CD4-positive, CD25-positive, alpha-beta regulatory T cell (primary cell): Measurements from ENCODE around the gene DHRS7C. TPM values are rescaled to one million over a fixed set of nuclear protein-coding genes. Genes with fewer than 3 reads are reported as not detected.
"Not testable (repeated sequence)": the region's sequence is repeated elsewhere in the genome, so short reads cannot be mapped to it uniquely, and the experiment has no call there.

Experiments used
- ATAC-seq, 2 donors: fragments of 150-1000 bp; cut with Tn5 transposase; one replicate each; pipeline ENCODE4 v1.10.0; 2021; ENCODE audit warnings: low read depth in 2 of 2, moderate number of reproducible peaks in 2 of 2, moderate library complexity in 1 of 2
- DNase-seq, 3 donors: peaks; one replicate each; pipeline versions ENCODE4 v3.0.0 to v3.0.0-alpha.2; 2012 to 2022; ENCODE audit warnings: mixed read lengths in 1 of 3
- H3K27ac ChIP-seq: one replicate; pipeline ENCODE4 v1.7.0; 2013; ENCODE audit warnings: mild to moderate bottlenecking, low read length; ENCODE audit not compliant: insufficient read depth, poor library complexity, severe bottlenecking
- H3K27me3 ChIP-seq: one replicate; pipeline ENCODE4 v1.7.0; 2013; ENCODE audit warnings: low read length; ENCODE audit not compliant: control insufficient read depth, insufficient read depth
- H3K36me3 ChIP-seq: one replicate; pipeline ENCODE4 v1.7.0; 2013; ENCODE audit warnings: mild to moderate bottlenecking, low read length, moderate library complexity; ENCODE audit not compliant: control insufficient read depth, insufficient read depth
- H3K4me1 ChIP-seq: 2 replicates; pipeline ENCODE4 v1.7.0; 2013; ENCODE audit warnings: mild to moderate bottlenecking, low read length; ENCODE audit not compliant: insufficient read depth, control insufficient read depth, poor library complexity, severe bottlenecking
- H3K4me3 ChIP-seq: one replicate; pipeline ENCODE4 v1.7.0; 2013; ENCODE audit warnings: low read depth, mild to moderate bottlenecking, low read length, moderate library complexity
- H3K9me3 ChIP-seq, 2 experiments: 1 replicate in 1 of 2; 2 replicates in 1 of 2; pipeline ENCODE4 v1.7.0; 2013; ENCODE audit warnings: low read length in 2 of 2, mild to moderate bottlenecking in 1 of 2, moderate library complexity in 1 of 2; ENCODE audit not compliant: control insufficient read depth in 2 of 2
- H3K27ac Mint-ChIP-seq, 3 donors: one replicate each; pipeline ENCODE4 v1.8.0; 2020 to 2022; ENCODE audit warnings: mild to moderate bottlenecking in 3 of 3, mixed read lengths in 3 of 3, moderate library complexity in 2 of 3
- H3K27me3 Mint-ChIP-seq: one replicate; pipeline ENCODE4 v1.8.0; 2022; ENCODE audit warnings: mild to moderate bottlenecking, mixed read lengths
- H3K36me3 Mint-ChIP-seq: one replicate; pipeline ENCODE4 v1.8.0; 2020; ENCODE audit warnings: mixed read lengths
- H3K4me1 Mint-ChIP-seq, 4 donors: one replicate each; pipeline ENCODE4 v1.8.0; 2020 to 2022; ENCODE audit warnings: mixed read lengths in 4 of 4, mild to moderate bottlenecking in 1 of 4
- H3K4me3 Mint-ChIP-seq, 4 donors: one replicate each; pipeline ENCODE4 v1.8.0; 2020 to 2022; ENCODE audit warnings: mild to moderate bottlenecking in 4 of 4, mixed read lengths in 4 of 4, moderate library complexity in 3 of 4
- H3K9me3 Mint-ChIP-seq, 7 donors: one replicate each; pipeline ENCODE4 v1.8.0; 2020 to 2022; ENCODE audit warnings: mixed read lengths in 7 of 7, mild to moderate bottlenecking in 3 of 7, moderate library complexity in 2 of 7
- polyA plus RNA-seq, 4 donors: library from polyadenylated mRNA; unstranded; fragments of 300-500 nt; fragmentation: Illumina TruSeq; gene quantifications; one replicate each; pipeline ENCODE4 v1.2.3, GENCODE V29; 2021
- total RNA-seq: library from RNA; stranded (reverse); gene quantifications from one replicate; pipeline ENCODE4 v1.2.3, GENCODE V29; 2022

DHRS7C gene
- total and polyA plus RNA-seq, 5 donors from 2014 or later = not detected

DNA sequence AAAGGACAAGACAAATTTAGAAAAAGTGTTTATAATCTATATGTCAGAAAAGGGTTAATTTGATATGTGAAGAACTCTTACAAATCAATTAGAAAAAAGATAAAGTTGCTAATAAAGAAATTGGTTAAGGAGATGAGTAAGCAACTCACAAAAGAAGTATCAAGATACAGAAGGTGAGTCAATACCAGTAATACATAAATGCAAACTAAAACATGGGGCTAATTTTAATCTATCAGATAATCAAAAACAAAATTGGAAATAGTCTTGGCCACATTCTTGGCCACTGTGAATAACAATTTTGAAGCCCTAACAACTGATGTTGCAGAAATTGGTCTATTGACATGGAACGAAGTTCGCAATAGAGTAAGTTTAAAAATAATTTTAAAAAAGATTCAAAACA lies 6.8 kb downstream of the DHRS7C start:
- Histone ChIP-seq H3K36me3 (no peaks in the 10 kb centered on the region), H3K9me3 (no peaks in the 10 kb centered on the region), H3K27me3 (no peaks in the 10 kb centered on the region), H3K4me3 (no peak overlapping the region), H3K4me1 (no peaks in the 10 kb centered on the region), H3K27ac (no peak overlapping the region)
- no peaks in the 10 kb centered on the region for H3K36me3 Mint-ChIP-seq
- ATAC-seq (no peak), DNase-seq (no peak)
- H3K27me3 Mint-ChIP-seq = no peaks in the 10 kb centered on the region
- no peak overlapping the region for H3K4me3 Mint-ChIP-seq
- H3K4me1 Mint-ChIP-seq = no peaks in the 10 kb centered on the region
- peaks cover 0 to 2% (median 0%) of the 10 kb centered on the region in 7 donors for H3K9me3 Mint-ChIP-seq
- H3K27ac Mint-ChIP-seq = no peak overlapping the region

- not testable (repeated sequence) for ATAC-seq, H3K4me1 Mint-ChIP-seq, H3K27me3 ChIP-seq, H3K4me3 Mint-ChIP-seq, DNase-seq, H3K4me3 ChIP-seq, H3K27ac Mint-ChIP-seq, H3K36me3 ChIP-seq, H3K27ac ChIP-seq, H3K36me3 Mint-ChIP-seq, H3K4me1 ChIP-seq, H3K27me3 Mint-ChIP-seq, H3K9me3 ChIP-seq, H3K9me3 Mint-ChIP-seq
These were observed 7.9 kb downstream of the DHRS7C start for GRCh38 chr17:9783465-9783864.

DNA sequence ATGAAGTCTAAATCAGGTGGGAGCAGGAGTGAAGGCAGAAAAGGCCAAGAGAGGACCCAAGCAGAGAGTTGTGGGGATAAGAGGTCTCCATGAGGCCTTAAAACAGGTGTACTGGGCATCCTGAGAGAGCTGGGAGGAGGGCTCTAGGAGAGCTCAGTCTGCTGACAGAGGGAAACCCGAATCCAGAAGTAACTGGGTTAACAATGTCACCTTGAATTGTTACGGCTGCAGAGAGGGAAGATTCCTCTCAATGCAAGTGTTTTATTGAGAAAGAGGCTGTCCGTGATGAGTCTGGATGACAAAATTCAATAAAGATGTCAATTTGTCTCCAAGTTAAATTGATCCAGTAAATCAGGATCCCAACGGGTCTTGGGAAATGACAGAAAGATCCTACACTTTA lies 8.3 kb downstream of the DHRS7C start:
- H3K9me3 Mint-ChIP-seq = peaks cover 0 to 2% (median 0%) of the 10 kb centered on the region in 7 donors
- H3K4me3 Mint-ChIP-seq = no peak overlapping the region
- H3K27ac Mint-ChIP-seq = no peak overlapping the region

DNA sequence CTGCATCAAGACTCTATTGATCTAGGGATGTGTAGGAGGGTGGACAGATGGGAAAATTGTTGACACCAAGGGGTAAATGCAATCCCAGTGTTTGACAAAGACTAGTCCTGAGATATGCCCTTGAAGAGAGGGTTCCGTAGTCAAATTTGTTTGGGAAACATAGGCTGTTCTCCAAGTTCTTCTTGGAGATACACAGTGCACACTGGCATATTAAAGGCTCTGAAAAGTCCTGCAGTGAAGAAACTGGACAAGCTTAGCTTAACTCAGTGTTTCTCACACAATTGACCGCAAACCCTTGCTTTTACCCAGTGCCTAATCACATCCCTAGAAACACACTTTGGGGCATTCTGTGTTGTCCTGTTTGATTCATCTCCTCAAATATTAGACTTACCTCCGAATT lies 10.8 kb downstream of the DHRS7C start:
- Mint-ChIP-seq H3K9me3 (peaks cover 0 to 2% (median 0%) of the 10 kb centered on the region in 7 donors), H3K4me1 (no peaks in the 10 kb centered on the region), H3K4me3 (no peak overlapping the region), H3K27me3 (peaks cover 4% of the 10 kb centered on the region), H3K27ac (no peak overlapping the region), H3K36me3 (no peaks in the 10 kb centered on the region)
- Histone ChIP-seq H3K36me3 (no peaks in the 10 kb centered on the region), H3K27me3 (no peaks in the 10 kb centered on the region), H3K4me1 (no peaks in the 10 kb centered on the region), H3K9me3 (no peaks in the 10 kb centered on the region), H3K4me3 (no peak overlapping the region), H3K27ac (no peak overlapping the region)
- ATAC-seq (no peak), DNase-seq (no peak)

More for the DNA sequence above, 8.3 kb downstream of the DHRS7C start:
- Histone ChIP-seq H3K4me1 (no peaks in the 10 kb centered on the region), H3K4me3 (no peak overlapping the region), H3K27ac (no peak overlapping the region), H3K9me3 (no peaks in the 10 kb centered on the region), H3K27me3 (no peaks in the 10 kb centered on the region), H3K36me3 (no peaks in the 10 kb centered on the region)
- H3K27me3 Mint-ChIP-seq = no peaks in the 10 kb centered on the region
- ATAC-seq = no peak
- DNase-seq = no peak
- H3K4me1 Mint-ChIP-seq = no peaks in the 10 kb centered on the region
- H3K36me3 Mint-ChIP-seq = no peaks in the 10 kb centered on the region

DNA sequence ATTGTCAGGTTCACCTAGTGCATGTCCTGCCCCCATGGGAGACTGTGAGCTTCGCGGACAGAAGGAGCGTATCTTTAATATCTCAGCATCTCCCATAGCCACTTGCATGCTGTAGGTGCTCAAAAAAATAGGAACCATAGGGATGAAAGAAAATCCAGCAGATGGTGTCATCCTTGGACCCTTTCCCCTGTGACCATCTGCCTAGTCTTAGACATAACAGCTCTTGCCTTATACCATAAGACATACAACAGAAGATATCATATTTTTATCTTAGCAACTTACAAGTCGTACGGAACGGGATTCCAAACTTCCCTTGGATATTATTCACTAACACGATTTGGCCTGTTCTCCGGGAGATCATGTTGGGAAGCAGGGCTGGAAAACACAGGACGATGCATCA lies 14.5 kb downstream of the DHRS7C start:
- Histone ChIP-seq H3K36me3 (no peaks in the 10 kb centered on the region), H3K4me3 (no peak overlapping the region), H3K27me3 (no peaks in the 10 kb centered on the region), H3K9me3 (no peaks in the 10 kb centered on the region), H3K4me1 (no peaks in the 10 kb centered on the region), H3K27ac (no peak overlapping the region)
- Mint-ChIP-seq H3K27me3 (peaks cover 4% of the 10 kb centered on the region), H3K27ac (no peak overlapping the region), H3K4me1 (no peaks in the 10 kb centered on the region), H3K9me3 (peaks cover 0 to 6% (median 0%) of the 10 kb centered on the region in 7 donors), H3K36me3 (no peaks in the 10 kb centered on the region), H3K4me3 (no peak overlapping the region)
- ATAC-seq = no peak
- no peak for DNase-seq

- no peaks in the 10 kb centered on the region for H3K4me1 ChIP-seq
- Mint-ChIP-seq H3K36me3 (no peaks in the 10 kb centered on the region), H3K4me3 (no peak overlapping the region), H3K27ac (no peak overlapping the region), H3K27me3 (peaks cover 8% of the 10 kb centered on the region), H3K9me3 (peaks cover 0 to 5% (median 0%) of the 10 kb centered on the region in 7 donors), H3K4me1 (no peaks in the 10 kb centered on the region)
- H3K9me3 ChIP-seq = no peaks in the 10 kb centered on the region
- H3K4me3 ChIP-seq = no peak overlapping the region
- ATAC-seq (no peak), DNase-seq (no peak)
- no peaks in the 10 kb centered on the region for H3K27me3 ChIP-seq
- no peak overlapping the region for H3K27ac ChIP-seq
- H3K36me3 ChIP-seq = no peaks in the 10 kb centered on the region
These were observed 18.7 kb downstream of the DHRS7C start for GRCh38 chr17:9772658-9773057.

- Histone ChIP-seq H3K4me1 (no peaks in the 10 kb centered on the region), H3K36me3 (no peaks in the 10 kb centered on the region), H3K27me3 (no peaks in the 10 kb centered on the region), H3K9me3 (no peaks in the 10 kb centered on the region), H3K4me3 (no peak overlapping the region), H3K27ac (no peak overlapping the region)
- Mint-ChIP-seq H3K4me1 (no peaks in the 10 kb centered on the region), H3K36me3 (no peaks in the 10 kb centered on the region), H3K27me3 (peaks cover 4% of the 10 kb centered on the region), H3K27ac (no peak overlapping the region), H3K4me3 (no peak overlapping the region), H3K9me3 (peaks cover 0 to 5% (median 0%) of the 10 kb centered on the region in 7 donors)
- DNase-seq (no peak), ATAC-seq (no peak)
These were observed 19.9 kb downstream of the DHRS7C start for GRCh38 chr17:9771465-9771864.

DNA sequence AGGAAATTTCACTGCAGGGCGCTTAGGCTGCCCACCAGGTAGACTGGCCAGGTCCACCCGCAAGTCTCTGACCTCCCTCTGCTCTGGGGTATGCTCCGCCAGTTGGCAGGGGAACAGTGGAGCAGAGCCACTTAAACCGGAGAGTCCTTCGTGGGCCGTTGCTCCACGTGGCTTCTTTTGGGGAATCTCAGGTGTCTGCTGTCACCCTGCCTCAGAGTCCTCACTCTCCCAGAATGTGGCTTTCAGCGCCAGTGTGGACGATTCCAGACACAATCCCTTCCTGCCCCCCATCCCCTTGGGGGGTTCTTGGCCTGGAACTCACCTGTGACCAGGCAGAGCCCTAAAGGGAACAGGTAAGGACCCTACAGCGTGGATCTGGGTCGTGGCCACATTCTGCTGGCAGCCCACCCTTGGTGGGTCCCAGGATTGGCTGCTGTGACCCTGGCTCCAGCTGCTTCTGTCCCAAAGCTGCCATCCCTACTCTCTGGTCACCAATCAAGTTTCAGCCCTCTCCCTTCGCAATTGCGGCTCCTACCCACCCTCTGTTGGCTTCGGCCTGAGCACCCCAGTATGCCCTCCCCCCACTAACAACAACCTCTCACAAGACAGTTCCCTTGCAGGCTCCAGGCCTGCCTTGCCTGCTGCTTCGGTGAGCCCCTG lies 22.2 kb downstream of the DHRS7C start:
- Mint-ChIP-seq H3K27me3 (peaks cover 4% of the 10 kb centered on the region), H3K9me3 (peaks cover 0 to 1% (median 0%) of the 10 kb centered on the region in 7 donors), H3K36me3 (no peaks in the 10 kb centered on the region), H3K4me1 (no peaks in the 10 kb centered on the region), H3K27ac (no peak overlapping the region), H3K4me3 (no peak overlapping the region)
- Histone ChIP-seq H3K4me3 (no peak overlapping the region), H3K27me3 (no peaks in the 10 kb centered on the region), H3K4me1 (no peaks in the 10 kb centered on the region), H3K36me3 (no peaks in the 10 kb centered on the region), H3K9me3 (no peaks in the 10 kb centered on the region), H3K27ac (no peak overlapping the region)
- DNase-seq (no peak), ATAC-seq (no peak)
